NCI-H2171 (cell line): ENCODE measurements around the gene HMGXB3.

Source experiments
- DNase-seq: peaks from one replicate; lab custom pipeline; 2025; lab: John Stamatoyannopoulos, UW

HMGXB3 gene

DNA sequence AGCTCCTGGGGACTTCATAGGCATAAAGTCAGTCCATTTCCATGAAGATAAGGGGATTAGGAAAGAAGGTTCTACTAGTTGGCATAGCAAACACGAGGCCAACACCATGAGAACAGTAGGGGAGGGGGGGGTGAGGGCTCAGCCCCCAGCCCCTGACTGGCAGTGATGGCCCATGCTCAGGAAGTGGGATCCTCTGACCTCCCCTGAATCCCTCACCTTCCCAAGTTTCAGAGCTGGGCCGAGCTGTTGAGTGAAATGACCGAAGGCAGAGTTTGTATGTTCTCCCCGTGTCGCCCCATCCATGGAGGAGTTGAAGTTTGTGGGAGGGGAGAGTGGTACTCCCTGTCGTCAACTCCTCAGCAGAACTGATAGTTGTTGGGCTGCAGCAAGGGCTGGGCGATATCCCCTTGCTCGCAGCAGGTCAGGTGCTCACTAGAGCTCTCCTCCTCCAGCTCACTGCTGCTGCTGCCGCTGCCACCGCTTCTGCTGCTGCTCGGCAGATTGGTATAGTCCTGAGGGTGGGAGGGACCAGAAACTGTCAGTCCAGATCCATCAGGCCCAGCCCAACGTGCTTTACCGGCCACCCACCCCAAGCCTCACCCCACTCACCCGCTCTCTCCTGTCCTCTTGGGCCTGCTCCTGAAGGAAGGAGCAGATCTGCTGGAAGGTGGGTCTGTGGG lies 53.3 kb downstream of the HMGXB3 start:
- DNase-seq: no peak

- no peak for DNase-seq
These were observed 54.0 kb downstream of the HMGXB3 start for GRCh38 chr5:150054569-150054968.

- DNase-seq: no peak
These were observed 55.0 kb downstream of the HMGXB3 start for GRCh38 chr5:150055326-150056074.

- no peak for DNase-seq
These were observed 55.5 kb downstream of the HMGXB3 start for GRCh38 chr5:150056075-150056443.

GRCh38 chr5:150057052-150057451 lies 56.5 kb downstream of the HMGXB3 start:
- DNase-seq: no peak

GRCh38 chr5:150057511-150057910 lies 57.0 kb downstream of the HMGXB3 start:
- DNase-seq: no peak

- no peak for DNase-seq
These were observed 57.5 kb downstream of the HMGXB3 start for GRCh38 chr5:150057996-150058395.

GRCh38 chr5:150058480-150059126 lies 58.1 kb downstream of the HMGXB3 start:
- no peak for DNase-seq

GRCh38 chr5:150059623-150060022 lies 59.1 kb downstream of the HMGXB3 start:
- no peak for DNase-seq

DNA sequence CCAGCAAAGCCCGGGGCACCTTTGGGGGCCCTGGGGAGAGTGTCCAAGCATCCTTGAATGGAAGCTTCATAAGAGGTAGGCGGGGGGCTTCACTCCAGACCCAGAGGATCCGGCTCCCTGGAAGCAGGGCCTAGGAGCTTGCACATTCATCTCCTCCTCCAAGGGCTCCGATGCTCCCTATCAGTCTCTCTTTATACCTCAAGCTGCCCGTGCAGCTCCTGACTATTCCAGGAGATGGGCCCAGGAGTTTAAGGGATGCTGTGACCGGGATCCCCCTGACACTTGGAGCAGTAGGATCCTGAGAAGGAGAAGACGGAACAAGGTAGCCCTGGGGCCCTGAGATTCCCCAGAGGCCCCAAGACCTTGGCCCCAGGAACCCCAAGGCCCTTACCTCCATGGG lies 59.9 kb downstream of the HMGXB3 start:
- DNase-seq: no peak

DNA sequence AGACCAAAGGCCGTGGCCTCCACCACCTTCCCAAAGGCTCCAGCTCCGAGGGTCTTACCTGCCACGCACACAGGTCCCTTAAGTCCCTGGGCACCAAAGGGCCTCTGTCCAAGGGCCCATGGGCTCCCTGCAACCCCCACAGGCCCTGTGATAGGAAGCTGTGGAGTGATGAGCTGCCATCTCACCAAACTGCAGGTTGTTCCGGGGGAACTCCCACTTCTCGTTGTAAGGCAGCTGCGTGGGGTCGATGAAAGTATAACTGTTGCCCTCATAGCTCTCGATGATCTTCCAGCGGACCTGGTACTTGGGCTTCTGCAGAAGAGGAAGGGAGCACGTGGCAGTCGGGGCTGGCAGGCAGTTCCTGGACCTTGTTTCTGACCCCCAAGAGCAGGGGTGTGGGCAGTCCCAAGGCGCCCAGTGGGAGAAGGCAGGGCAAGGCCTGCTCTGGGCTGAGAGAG lies 61.0 kb downstream of the HMGXB3 start:
- DNase-seq: no peak

GRCh38 chr5:150062216-150062922 lies 61.8 kb downstream of the HMGXB3 start:
- DNase-seq: no peak

DNA sequence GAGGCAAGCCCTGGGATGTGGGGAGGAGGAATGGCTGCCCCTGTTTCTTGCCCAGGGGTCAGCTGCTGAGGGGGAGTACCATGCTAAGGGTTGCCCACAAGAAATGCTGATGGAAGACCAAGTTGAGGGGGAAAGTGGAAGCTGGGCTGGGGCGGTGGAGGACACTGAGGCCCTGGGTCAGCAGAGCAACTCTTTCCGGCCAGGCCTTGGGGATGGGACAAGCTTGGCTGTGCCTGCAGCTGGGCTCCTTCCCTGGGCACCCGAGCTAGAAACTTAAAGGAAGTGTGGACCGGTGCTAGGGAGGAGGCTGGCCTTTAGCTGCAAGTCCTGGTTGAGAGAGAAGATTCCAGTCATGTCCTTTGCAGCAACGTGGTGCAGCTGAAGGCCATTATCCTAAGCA lies 63.1 kb downstream of the HMGXB3 start:
- no peak for DNase-seq

GRCh38 chr5:150064681-150065220 lies 64.2 kb downstream of the HMGXB3 start:
- no peak for DNase-seq

GRCh38 chr5:150065346-150065745 lies 64.8 kb downstream of the HMGXB3 start:
- DNase-seq: no peak

GRCh38 chr5:150065886-150066285 lies 65.3 kb downstream of the HMGXB3 start:
- DNase-seq: no peak

GRCh38 chr5:150066436-150066835 lies 65.9 kb downstream of the HMGXB3 start:
- no peak for DNase-seq

GRCh38 chr5:150066901-150067396 lies 66.4 kb downstream of the HMGXB3 start:
- DNase-seq: no peak

GRCh38 chr5:150067405-150067960 lies 66.9 kb downstream of the HMGXB3 start:
- DNase-seq: no peak

GRCh38 chr5:150068071-150068470 lies 67.5 kb downstream of the HMGXB3 start:
- no peak for DNase-seq

DNA sequence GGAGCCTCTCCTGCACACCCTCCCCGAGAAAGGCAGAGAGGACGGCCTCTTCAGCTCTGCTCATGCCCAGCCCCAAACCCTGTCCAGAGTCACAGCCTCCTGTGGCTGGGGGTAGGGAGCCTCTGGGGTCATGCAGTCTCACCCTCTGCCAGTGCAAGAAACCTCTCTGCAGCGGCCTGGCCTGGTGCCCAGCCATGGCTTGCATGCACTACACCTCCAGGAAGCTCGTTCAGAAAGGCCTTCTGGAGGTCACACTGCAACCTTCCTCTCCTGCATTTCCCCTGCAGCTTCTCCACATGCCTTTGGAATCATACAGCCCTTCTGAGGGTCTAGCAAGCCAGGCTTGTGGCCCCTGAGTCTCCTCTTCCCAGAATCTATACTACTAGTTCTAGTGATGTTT lies 67.9 kb downstream of the HMGXB3 start:
- DNase-seq: no peak
